TTC549 (cell line): ENCODE results near the gene OR10T2.
"Not testable (repeated sequence)": the region's sequence is repeated elsewhere in the genome, so short reads cannot be mapped to it uniquely, and the experiment has no call there.

ENCODE experiments used
- FAIRE-seq: peaks from 2 replicates; lab custom pipeline; 2012; peaks lifted over from hg19 to GRCh38; lab: Jason Lieb, UNC

OR10T2 gene

GRCh38 chr1:158398818-158399514, at the start of gene OR10T2:
OR10T2 (minus strand) TSS chr1:158399466; CDS start chr1:158399466, 0 bp downstream.
- FAIRE-seq: no peak

- no peak for FAIRE-seq
These were observed 46.1 kb upstream of the OR10T2 start for GRCh38 chr1:158445376-158445775.

- FAIRE-seq: no peak
These were observed 35.5 kb upstream of the OR10T2 start for GRCh38 chr1:158434741-158435140.

- FAIRE-seq: not testable (repeated sequence)
These were observed 30.9 kb upstream of the OR10T2 start for GRCh38 chr1:158430163-158430562.

- no peak for FAIRE-seq
These were observed 26.9 kb upstream of the OR10T2 start, which contains the start of gene OR10K2 for GRCh38 chr1:158426137-158426536. OR10K2 (minus strand) TSS chr1:158426237; CDS start chr1:158420866, 5,371 bp downstream.

- no peak for FAIRE-seq
These were observed 25.8 kb upstream of the OR10T2 start for GRCh38 chr1:158425027-158425426.

GRCh38 chr1:158422212-158422611, 22.9 kb upstream of the OR10T2 start:
- no peak for FAIRE-seq

- no peak for FAIRE-seq
These were observed 18.3 kb upstream of the OR10T2 start for GRCh38 chr1:158417586-158417985.

GRCh38 chr1:158414651-158415345, 15.5 kb upstream of the OR10T2 start:
- no peak for FAIRE-seq

GRCh38 chr1:158407092-158407491, 7.8 kb upstream of the OR10T2 start:
- FAIRE-seq: no peak

- FAIRE-seq: no peak
These were observed 1.6 kb upstream of the OR10T2 start for GRCh38 chr1:158400871-158401270.

GRCh38 chr1:158396646-158397045, 2.6 kb downstream of the OR10T2 start:
- FAIRE-seq: no peak

GRCh38 chr1:158393476-158393875, 5.8 kb downstream of the OR10T2 start:
- FAIRE-seq: no peak

- no peak for FAIRE-seq
These were observed 8.2 kb downstream of the OR10T2 start for GRCh38 chr1:158391099-158391498.

GRCh38 chr1:158390331-158390730, 8.9 kb downstream of the OR10T2 start:
- no peak for FAIRE-seq

GRCh38 chr1:158374860-158375259, 24.4 kb downstream of the OR10T2 start:
- no peak for FAIRE-seq

- not testable (repeated sequence) for FAIRE-seq
These were observed 25.2 kb downstream of the OR10T2 start for GRCh38 chr1:158374101-158374500.

GRCh38 chr1:158371188-158371953, 27.9 kb downstream of the OR10T2 start:
- FAIRE-seq: no peak

- no peak for FAIRE-seq
These were observed 32.5 kb downstream of the OR10T2 start for GRCh38 chr1:158366783-158367182.

GRCh38 chr1:158362941-158363340, 36.3 kb downstream of the OR10T2 start:
- no peak for FAIRE-seq

- FAIRE-seq: no peak
These were observed 36.8 kb downstream of the OR10T2 start for GRCh38 chr1:158362482-158362881.

- FAIRE-seq: no peak
These were observed 41.8 kb downstream of the OR10T2 start for GRCh38 chr1:158357441-158357840.

- no peak for FAIRE-seq
These were observed 42.6 kb downstream of the OR10T2 start for GRCh38 chr1:158356616-158357015.
